ENCODE measurements around the gene TBX5. TPM values are rescaled to one million over a fixed set of nuclear protein-coding genes. Genes with fewer than 3 reads are reported as not detected.

Gene TBX5
- total and polyA plus RNA-seq, 2 of the 4 experiments (the other 2 are of a cell fraction): 13.3 to 14.7 TPM

DNA sequence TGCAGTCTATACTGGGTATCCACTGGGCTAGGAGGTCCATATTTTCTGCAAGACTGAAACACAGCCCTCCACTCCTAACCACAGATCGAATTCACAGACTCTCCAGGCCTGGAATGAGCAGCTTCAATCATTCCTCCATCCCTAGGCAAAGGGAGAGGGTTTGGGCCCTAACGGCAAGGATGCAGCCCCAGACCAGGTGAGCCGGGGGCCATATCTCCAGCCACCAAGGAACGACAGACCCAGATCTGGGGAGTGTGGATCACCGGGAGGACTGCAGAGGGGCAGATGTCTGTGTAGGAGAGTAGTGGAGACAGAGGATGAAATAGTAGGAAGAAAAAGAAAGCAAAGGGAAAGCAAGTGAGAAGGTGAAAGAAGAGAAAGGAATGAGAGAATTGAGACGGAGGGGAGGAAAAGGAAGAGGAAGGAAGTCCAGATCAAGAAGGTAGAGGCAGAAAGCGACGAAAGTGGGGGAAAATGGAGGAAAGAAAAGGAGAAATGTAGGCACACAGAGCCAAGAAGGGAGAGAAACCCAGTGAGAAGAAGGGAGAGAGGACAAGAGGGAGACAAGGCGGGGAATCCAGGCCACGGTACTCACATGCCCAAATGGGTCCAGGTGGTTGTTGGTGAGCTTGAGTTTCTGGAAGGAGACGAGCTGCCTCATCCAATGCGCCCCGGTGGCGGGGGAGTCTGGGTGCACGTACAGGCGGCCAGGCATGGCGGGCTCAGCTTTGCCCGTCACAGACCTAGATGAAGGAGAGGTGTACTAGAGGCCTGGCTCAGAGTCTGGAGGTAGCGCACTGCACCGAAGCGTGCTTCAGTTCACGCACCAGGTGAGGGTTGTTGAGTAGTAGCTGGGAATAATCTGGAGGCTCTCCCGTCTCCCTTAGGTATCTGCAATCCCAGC is 7.7 kb downstream of the TBX5 start:
- H3K27me3 ChIP-seq (ENCODE audit: control insufficient read depth, insufficient read depth, low read length): no peaks in the 10 kb centered on the region
- peak overlapping the region; percentile 10 for H3K9ac ChIP-seq (ENCODE audit: low read depth, low read length)
- no peak for TF ChIP-seq BHLHE40 (IDR thresholded peaks at IDR 0.05; ENCODE audit: low read depth, low read length)
- no peak for TF ChIP-seq FOS (IDR thresholded peaks at IDR 0.05; ENCODE audit: low read depth, low read length)
- TF ChIP-seq USF2 (IDR thresholded peaks at IDR 0.05; ENCODE audit: low read depth, low read length): no peak
- TF ChIP-seq MAFK (IDR thresholded peaks at IDR 0.05; ENCODE audit: low read depth, low read length): no peak
- no peak for TF ChIP-seq MXI1 (IDR thresholded peaks at IDR 0.05; ENCODE audit: borderline replicate concordance, low read depth, low read length)
- no peak for TF ChIP-seq RFX5 (IDR thresholded peaks at IDR 0.05; ENCODE audit: low read depth, low read length)
- TF ChIP-seq CHD1 (IDR thresholded peaks at IDR 0.05; ENCODE audit: low read depth, low read length): no peak
- TF ChIP-seq POLR2A (IDR thresholded peaks at IDR 0.05; ENCODE audit: low read depth, low read length): no peak
- no peak for TF ChIP-seq MAZ (IDR thresholded peaks at IDR 0.05; ENCODE audit: borderline replicate concordance, low read depth, low read length)
- TF ChIP-seq, protein P1, sequence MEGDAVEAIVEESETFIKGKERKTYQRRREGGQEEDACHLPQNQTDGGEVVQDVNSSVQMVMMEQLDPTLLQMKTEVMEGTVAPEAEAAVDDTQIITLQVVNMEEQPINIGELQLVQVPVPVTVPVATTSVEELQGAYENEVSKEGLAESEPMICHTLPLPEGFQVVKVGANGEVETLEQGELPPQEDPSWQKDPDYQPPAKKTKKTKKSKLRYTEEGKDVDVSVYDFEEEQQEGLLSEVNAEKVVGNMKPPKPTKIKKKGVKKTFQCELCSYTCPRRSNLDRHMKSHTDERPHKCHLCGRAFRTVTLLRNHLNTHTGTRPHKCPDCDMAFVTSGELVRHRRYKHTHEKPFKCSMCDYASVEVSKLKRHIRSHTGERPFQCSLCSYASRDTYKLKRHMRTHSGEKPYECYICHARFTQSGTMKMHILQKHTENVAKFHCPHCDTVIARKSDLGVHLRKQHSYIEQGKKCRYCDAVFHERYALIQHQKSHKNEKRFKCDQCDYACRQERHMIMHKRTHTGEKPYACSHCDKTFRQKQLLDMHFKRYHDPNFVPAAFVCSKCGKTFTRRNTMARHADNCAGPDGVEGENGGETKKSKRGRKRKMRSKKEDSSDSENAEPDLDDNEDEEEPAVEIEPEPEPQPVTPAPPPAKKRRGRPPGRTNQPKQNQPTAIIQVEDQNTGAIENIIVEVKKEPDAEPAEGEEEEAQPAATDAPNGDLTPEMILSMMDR (conservative IDR thresholded peaks at IDR 0.05; ENCODE audit: low read depth, low read length): no peak
- TF ChIP-seq, protein P2, sequence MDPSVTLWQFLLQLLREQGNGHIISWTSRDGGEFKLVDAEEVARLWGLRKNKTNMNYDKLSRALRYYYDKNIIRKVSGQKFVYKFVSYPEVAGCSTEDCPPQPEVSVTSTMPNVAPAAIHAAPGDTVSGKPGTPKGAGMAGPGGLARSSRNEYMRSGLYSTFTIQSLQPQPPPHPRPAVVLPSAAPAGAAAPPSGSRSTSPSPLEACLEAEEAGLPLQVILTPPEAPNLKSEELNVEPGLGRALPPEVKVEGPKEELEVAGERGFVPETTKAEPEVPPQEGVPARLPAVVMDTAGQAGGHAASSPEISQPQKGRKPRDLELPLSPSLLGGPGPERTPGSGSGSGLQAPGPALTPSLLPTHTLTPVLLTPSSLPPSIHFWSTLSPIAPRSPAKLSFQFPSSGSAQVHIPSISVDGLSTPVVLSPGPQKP (IDR thresholded peaks at IDR 0.05; ENCODE audit: borderline replicate concordance, low read depth, low read length): no peak
- TF ChIP-seq RCOR1 (IDR thresholded peaks at IDR 0.05; ENCODE audit: insufficient replicate concordance, low read length): no peak
- TF ChIP-seq SMC3 (IDR thresholded peaks at IDR 0.05; ENCODE audit: low read depth, low read length): no peak

More for the DNA sequence above, 7.7 kb downstream of the TBX5 start:
- 69% methylated on average over 8 of the region's 23 CpGs; no CpG with 5 or more reads in 1 of the 2 experiments for WGBS, 2 experiments (ENCODE audit: extremely low coverage in 2 of 2, insufficient read length in 1 of 2)
- Histone ChIP-seq H3K9me3 (ENCODE audit: control insufficient read depth, insufficient read depth, low read length) (no peaks in the 10 kb centered on the region), H3K14ac (replicated peaks; ENCODE audit: low read depth, low read length) (peak overlapping the region; percentile 34), H2AK5ac (ENCODE audit: low read depth, low read length) (peak overlapping the region; percentile 57; the same call in 1 of the 2 replicates), H2BK15ac (ENCODE audit: low read depth, low read length) (peak overlapping the region; percentile 10; the same call in 2 of the 3 replicates), H4K5ac (ENCODE audit: low read depth, low read length) (peak overlapping the region; percentile 83), H2BK5ac (ENCODE audit: low read depth, low read length, poor library complexity, severe bottlenecking) (peak overlapping the region; percentile 67), H3K79me1 (ENCODE audit: low read depth in 1 of 2, low read length in 2 of 2) (peaks cover 20 to 59% of the 10 kb centered on the region in 2 experiments), H3K27ac (ENCODE audit: insufficient read depth, low read length) (peak overlapping the region; percentile 67), H2AFZ (replicated peaks; ENCODE audit: low read length, poor library complexity) (peak overlapping the region; percentile 60), H2AK9ac (replicated peaks; ENCODE audit: low read depth, low read length, poor library complexity) (peak overlapping the region; percentile 75), H3K4me2 (ENCODE audit: low read depth, low read length) (peak overlapping the region; percentile 76), H3K4me1 (ENCODE audit: control insufficient read depth, insufficient read depth, low read length) (peaks cover 51% of the 10 kb centered on the region), H4K8ac (ENCODE audit: low read depth in 2 of 2, low read length in 2 of 2) (peak overlapping the region; percentile 38 to 88), H4K20me1 (ENCODE audit: insufficient read depth, low read length) (peaks cover 2% of the 10 kb centered on the region), H4K91ac (ENCODE audit: insufficient read depth, low read depth, low read length) (peak overlapping the region; percentile 73), H3K9me1 (ENCODE audit: insufficient read depth, low read length) (peaks cover 5% of the 10 kb centered on the region), H3K56ac (ENCODE audit: extremely low read depth, insufficient read depth, low read length) (0 out of 2 replicates have a peak overlapping the region, but pooled peaks have one; percentile 39), H3K36me3 (ENCODE audit: control insufficient read depth, insufficient read depth, low read length) (peaks cover 61% of the 10 kb centered on the region), H3K4me3 (ENCODE audit: insufficient read depth, low read depth, low read length) (no peak overlapping the region), H2BK20ac (ENCODE audit: low read depth, low read length) (0 out of 2 replicates have a peak overlapping the region, but pooled peaks have one; percentile 36), H3K4ac (ENCODE audit: low read depth, low read length) (peak overlapping the region; percentile 90), H2BK120ac (ENCODE audit: low read depth, low read length) (peak overlapping the region; percentile 78), H3K23ac (ENCODE audit: low read depth, low read length) (peak overlapping the region; percentile 87), H3K18ac (ENCODE audit: low read depth, low read length) (peak overlapping the region; percentile 70)
- ATAC-seq (ENCODE audit: low read depth) (no peak), DNase-seq (peak; percentile 15)
- dilution Hi-C loops (cut with HindIII; ENCODE audit: low sequenced_read_pairs, unreplicated experiment) (no loop called here), in situ Hi-C loops (cut with MboI; ENCODE audit: low sequenced_read_pairs) (no loop called here), intact Hi-C loops (cut with micrococcal nuclease) (loop anchor here (2.0 to 5.0 kb wide), 2 partner anchors 13 to 431 kb away; partner anchors contain the start of gene RBM19)
- BruUV-seq (replicated peaks): no TSS peak
- CTCF ChIA-PET: interaction anchor here (0.9 kb wide), 1 partner anchor 79 kb away, joined by 3 read pairs; no protein-coding TSS in a partner anchor
- POLR2A ChIA-PET (ENCODE audit: unreplicated experiment): no interaction called here
